Activated naive CD8-positive, alpha-beta T cell treated with anti-CD3 and anti-CD28 coated beads for 36 hours (primary cell): ENCODE data around the gene TTC28. TPM values are rescaled to one million over a fixed set of nuclear protein-coding genes. Genes with fewer than 3 reads are reported as not detected.

Experiments
- DNase-seq: peaks from one replicate; pipeline ENCODE4 v3.0.0; 2021
- H3K27ac Mint-ChIP-seq: one replicate; pipeline ENCODE4 v1.8.0; 2022; ENCODE audit warnings: mild to moderate bottlenecking, moderate library complexity, mixed read lengths
- H3K27me3 Mint-ChIP-seq: one replicate; pipeline ENCODE4 v1.8.0; 2022; ENCODE audit warnings: mild to moderate bottlenecking, mixed read lengths
- H3K36me3 Mint-ChIP-seq: one replicate; pipeline ENCODE4 v1.8.0; 2021; ENCODE audit warnings: mild to moderate bottlenecking, mixed read lengths
- H3K4me1 Mint-ChIP-seq: one replicate; pipeline ENCODE4 v1.8.0; 2021; ENCODE audit warnings: mixed read lengths
- H3K4me3 Mint-ChIP-seq: one replicate; pipeline ENCODE4 v1.8.0; 2022; ENCODE audit warnings: mild to moderate bottlenecking, moderate library complexity, mixed read lengths
- H3K9me3 Mint-ChIP-seq: one replicate; pipeline ENCODE4 v1.8.0; 2022; ENCODE audit warnings: mixed read lengths
- total RNA-seq, 2 experiments: library from RNA; stranded (reverse); gene quantifications; one replicate each; pipeline ENCODE4 v1.2.3, GENCODE V29; 2021

TTC28 gene
- total RNA-seq, 2 experiments from 2014 or later: 1.0 to 1.9 TPM

- H3K9me3 Mint-ChIP-seq: no peaks in the 10 kb centered on the region
- no peak overlapping the region for H3K4me3 Mint-ChIP-seq
- peaks cover 4% of the 10 kb centered on the region for H3K36me3 Mint-ChIP-seq
- H3K4me1 Mint-ChIP-seq: peaks cover 5% of the 10 kb centered on the region
- DNase-seq: no peak
- no peaks in the 10 kb centered on the region for H3K27me3 Mint-ChIP-seq
- no peak overlapping the region for H3K27ac Mint-ChIP-seq
Observed at GRCh38 chr22:27935897-27936296, 743.7 kb downstream of the TTC28 start.

DNA sequence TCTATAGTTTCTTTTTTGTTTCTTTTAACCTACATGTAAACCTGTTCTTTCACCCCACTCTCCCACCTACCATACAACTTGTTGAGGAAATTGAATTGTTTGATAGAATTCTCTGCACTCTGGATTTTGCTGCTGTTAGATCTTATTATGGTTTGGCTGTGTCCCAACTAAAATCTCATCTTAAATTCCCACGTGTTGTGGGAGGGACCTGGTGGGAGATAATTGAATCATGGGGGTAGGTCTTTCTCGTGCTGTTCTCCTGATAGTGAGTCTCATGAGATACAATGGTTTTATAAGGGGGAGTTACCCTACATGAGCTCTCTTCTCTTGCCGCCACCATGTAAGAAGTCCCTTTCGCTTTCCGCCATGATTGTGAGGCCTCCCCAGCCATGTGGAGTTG is 745.6 kb downstream of the TTC28 start:
- Mint-ChIP-seq H3K27ac (no peak overlapping the region), H3K4me3 (no peak overlapping the region), H3K4me1 (no peaks in the 10 kb centered on the region), H3K9me3 (no peaks in the 10 kb centered on the region), H3K36me3 (peaks cover 4% of the 10 kb centered on the region), H3K27me3 (no peaks in the 10 kb centered on the region)
- DNase-seq: no peak

GRCh38 chr22:27933186-27933983 is 746.3 kb downstream of the TTC28 start:
- no peak overlapping the region for H3K27ac Mint-ChIP-seq
- peaks cover 4% of the 10 kb centered on the region for H3K36me3 Mint-ChIP-seq
- no peaks in the 10 kb centered on the region for H3K27me3 Mint-ChIP-seq
- DNase-seq: no peak
- H3K4me1 Mint-ChIP-seq: no peaks in the 10 kb centered on the region
- H3K9me3 Mint-ChIP-seq: no peaks in the 10 kb centered on the region
- H3K4me3 Mint-ChIP-seq: no peak overlapping the region

GRCh38 chr22:27930331-27931060 is 749.1 kb downstream of the TTC28 start:
- H3K4me1 Mint-ChIP-seq: peaks cover 15% of the 10 kb centered on the region
- DNase-seq: no peak
- H3K27ac Mint-ChIP-seq: no peak overlapping the region
- H3K4me3 Mint-ChIP-seq: no peak overlapping the region
- peaks cover 3% of the 10 kb centered on the region for H3K36me3 Mint-ChIP-seq
- peaks cover 2% of the 10 kb centered on the region for H3K9me3 Mint-ChIP-seq
- H3K27me3 Mint-ChIP-seq: no peaks in the 10 kb centered on the region

Other genes with a start within 250 kb of the TTC28 start
- 10 to 100 TPM; 11.2 to 11.8 TPM for gene CHEK2, start 62.0 kb upstream of the TTC28 start, total RNA-seq
- 10 to 100 TPM; 16.7 to 17.0 TPM for gene HSCB, start 62.2 kb upstream of the TTC28 start, total RNA-seq
- gene CCDC117, start 92.9 kb upstream of the TTC28 start, total RNA-seq: 10 to 100 TPM; 27.6 to 29.2 TPM
- gene XBP1, start 120.7 kb upstream of the TTC28 start, total RNA-seq: 100 to 1,000 TPM; 111 TPM
- 1 to 10 TPM; 2.2 to 2.4 TPM for gene ZNRF3, start 203.7 kb upstream of the TTC28 start, total RNA-seq